ENCODE data around the gene STAT2.

STAT2 gene

DNA sequence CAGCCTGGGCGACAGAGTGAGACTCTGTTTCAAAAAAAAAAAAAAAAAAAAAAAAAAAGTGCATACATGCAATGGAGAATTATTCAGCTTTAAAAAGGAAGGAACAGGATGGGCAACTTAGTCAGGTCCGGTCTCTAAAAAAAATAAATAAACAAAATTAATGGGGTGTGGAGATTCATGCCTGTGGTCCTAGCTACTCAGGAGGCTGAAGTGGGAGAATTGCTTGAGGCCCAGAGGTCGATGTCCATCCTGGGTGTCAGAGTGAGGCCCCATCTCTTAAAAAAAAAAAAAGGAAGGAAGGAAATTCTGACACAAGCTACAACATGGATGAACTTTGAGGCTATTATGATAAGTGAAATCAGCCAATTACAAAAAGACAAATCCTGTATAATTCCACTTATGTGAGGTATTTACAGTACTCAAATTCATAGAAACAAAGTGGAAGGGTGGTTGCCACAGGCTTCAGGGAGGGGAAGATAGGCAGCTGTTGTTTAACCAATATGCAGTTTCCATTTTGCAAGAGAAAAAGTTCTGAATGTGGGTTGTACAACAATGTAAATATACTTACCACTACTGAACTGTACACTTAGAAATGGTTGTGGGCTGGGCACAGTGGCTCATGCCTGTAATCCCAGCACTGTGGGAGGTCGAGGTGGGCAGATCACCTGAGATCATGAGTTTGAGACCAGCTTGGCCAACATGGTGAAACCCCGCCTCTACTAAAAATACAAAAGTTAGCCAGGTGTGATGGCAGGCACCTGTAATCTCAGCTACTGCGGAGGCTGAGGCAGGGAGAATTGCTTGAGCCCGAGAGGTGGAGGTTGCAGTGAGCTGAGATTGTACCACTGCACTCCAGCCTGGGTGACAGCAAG, 15.1 kb upstream of the STAT2 start:
- Histone ChIP-seq H3K4me3 (no peak overlapping the region), H3K9ac (ENCODE audit: insufficient read length) (no peak overlapping the region), H3K27ac (no peak overlapping the region), H3K36me3 (ENCODE audit: insufficient read depth, low read length) (no peaks in the 10 kb centered on the region), H3K9me3 (ENCODE audit: low read depth, low read length) (no peaks in the 10 kb centered on the region)
- TF ChIP-seq POLR2AphosphoS5 (IDR thresholded peaks at IDR 0.05; ENCODE audit: borderline replicate concordance, low read depth, low read length) (no peak), EZH2 (IDR thresholded peaks at IDR 0.05) (no peak), FOXP2 (optimal IDR thresholded peaks at IDR 0.05; ENCODE audit: control extremely low read depth, extremely low read length, insufficient read depth) (no peak)
- DNase-seq (ENCODE audit: low read depth, low spot score) = no peak

DNA sequence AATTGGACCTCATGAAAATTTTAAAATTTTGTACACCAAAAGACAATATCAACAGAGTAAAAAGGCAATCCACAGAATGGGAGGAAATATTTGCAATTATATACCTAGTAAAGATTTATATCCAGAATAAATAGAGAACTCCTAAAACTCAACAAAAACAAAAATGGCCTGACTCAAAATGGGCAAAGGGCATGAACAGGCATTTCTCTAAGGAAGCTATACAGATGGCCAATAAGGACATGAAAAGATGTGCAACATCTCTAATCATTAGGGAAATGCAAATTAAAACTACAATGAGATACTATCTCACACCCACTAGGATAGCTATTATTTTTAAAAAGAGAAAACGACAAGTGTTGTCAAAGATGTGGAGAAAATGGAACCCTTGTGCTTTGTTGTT, 13.6 kb upstream of the STAT2 start:
- TF ChIP-seq FOXP2 (optimal IDR thresholded peaks at IDR 0.05; ENCODE audit: control extremely low read depth, extremely low read length, insufficient read depth) (no peak), EZH2 (IDR thresholded peaks at IDR 0.05) (no peak)
- Histone ChIP-seq H3K9ac (ENCODE audit: insufficient read length) (no peak overlapping the region), H3K36me3 (ENCODE audit: insufficient read depth, low read length) (no peaks in the 10 kb centered on the region), H3K9me3 (ENCODE audit: low read depth, low read length) (no peaks in the 10 kb centered on the region), H3K27ac (no peak overlapping the region), H3K4me3 (no peak overlapping the region)
- DNase-seq (ENCODE audit: low read depth, low spot score) = no peak

DNA sequence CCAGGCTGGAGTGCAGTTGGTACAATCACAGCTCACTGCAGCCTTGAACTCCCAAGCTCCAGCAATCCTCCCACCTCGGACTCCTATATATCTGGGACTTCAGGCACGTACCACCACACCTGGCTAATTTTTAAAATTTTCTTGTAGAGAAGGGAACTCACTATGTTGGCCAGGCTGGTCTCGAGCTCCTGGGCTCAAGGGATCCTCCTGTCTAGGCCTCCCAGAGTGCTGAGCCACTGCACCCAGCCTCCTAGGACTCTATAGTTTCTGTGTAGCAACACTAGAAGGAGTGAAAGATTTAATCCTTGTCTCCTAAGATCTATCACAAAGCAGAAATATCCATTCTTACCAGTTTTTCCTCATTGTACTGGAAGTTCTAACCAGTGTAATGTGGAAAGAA, 7.0 kb upstream of the STAT2 start:
- TF ChIP-seq EZH2 (IDR thresholded peaks at IDR 0.05) = no peak
- TF ChIP-seq POLR2AphosphoS5 (IDR thresholded peaks at IDR 0.05; ENCODE audit: borderline replicate concordance, low read depth, low read length) = no peak
- no peak for TF ChIP-seq FOXP2 (optimal IDR thresholded peaks at IDR 0.05; ENCODE audit: control extremely low read depth, extremely low read length, insufficient read depth)

DNA sequence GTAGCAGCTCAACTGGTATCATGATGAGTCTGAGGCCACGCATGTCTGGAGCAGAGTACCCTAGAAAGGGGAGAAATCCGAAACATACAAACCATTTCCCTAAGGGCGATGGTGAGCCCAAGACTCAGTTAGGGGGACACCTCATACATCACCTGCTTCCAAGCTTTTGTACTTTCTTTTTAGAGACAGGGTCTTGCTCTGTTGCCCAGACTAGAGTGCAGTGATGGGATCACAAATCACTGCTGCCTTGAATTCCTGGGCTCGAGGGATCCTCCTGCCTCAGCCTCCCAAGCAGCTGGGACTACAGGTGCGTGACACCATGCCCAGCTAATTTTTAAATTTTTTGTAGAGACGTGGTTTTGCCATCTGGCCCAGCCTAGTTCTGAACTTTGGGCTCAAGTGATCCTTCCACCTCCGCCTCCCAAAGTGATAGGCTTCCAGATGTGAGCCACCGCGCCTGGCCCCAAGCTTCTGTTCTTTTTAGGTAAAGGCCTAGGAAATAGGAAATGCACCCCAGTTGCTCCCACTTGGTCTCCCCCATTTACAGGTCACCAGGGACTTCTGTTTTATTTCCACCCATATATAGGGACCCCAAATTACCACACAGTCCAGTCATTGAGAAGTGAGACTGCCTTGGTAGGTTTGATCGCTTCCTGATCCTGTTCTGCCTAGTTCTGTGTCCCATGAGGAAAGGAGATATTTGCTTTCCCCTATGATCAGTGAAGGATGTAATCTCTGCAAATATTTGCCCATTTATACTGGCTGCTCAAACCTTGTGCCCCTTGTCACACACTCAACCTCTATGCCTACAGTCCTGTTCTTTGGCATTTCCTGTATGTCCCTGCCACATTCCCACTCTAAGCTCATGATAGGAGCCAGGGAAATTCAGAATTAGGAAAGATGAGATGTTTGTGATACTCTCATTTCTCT, 2.5 kb upstream of the STAT2 start, which contains the start of gene APOF:
TSS of gene APOF (minus strand) at position 728 of the 930 bp plus-strand sequence. CDS start at position 616, 112 bp downstream.
- no peaks in the 10 kb centered on the region for H3K36me3 ChIP-seq (ENCODE audit: insufficient read depth, low read length)
- H3K4me3 ChIP-seq = no peak within 1 kb of the TSS
- no peaks in the 10 kb centered on the region for H3K9me3 ChIP-seq (ENCODE audit: low read depth, low read length)
- no peak for TF ChIP-seq EZH2 (IDR thresholded peaks at IDR 0.05)
- no peak within 1 kb of the TSS for H3K27ac ChIP-seq
- DNase-seq (ENCODE audit: low read depth, low spot score) = no peak
- H3K9ac ChIP-seq (ENCODE audit: insufficient read length) = no peak within 1 kb of the TSS

More for the DNA sequence above, 7.0 kb upstream of the STAT2 start:
- no peaks in the 10 kb centered on the region for H3K36me3 ChIP-seq (ENCODE audit: insufficient read depth, low read length)
- DNase-seq (ENCODE audit: low read depth, low spot score) = no peak
- H3K27ac ChIP-seq = no peak overlapping the region
- no peak overlapping the region for H3K9ac ChIP-seq (ENCODE audit: insufficient read length)
- H3K4me3 ChIP-seq = no peak overlapping the region
- no peaks in the 10 kb centered on the region for H3K9me3 ChIP-seq (ENCODE audit: low read depth, low read length)

DNA sequence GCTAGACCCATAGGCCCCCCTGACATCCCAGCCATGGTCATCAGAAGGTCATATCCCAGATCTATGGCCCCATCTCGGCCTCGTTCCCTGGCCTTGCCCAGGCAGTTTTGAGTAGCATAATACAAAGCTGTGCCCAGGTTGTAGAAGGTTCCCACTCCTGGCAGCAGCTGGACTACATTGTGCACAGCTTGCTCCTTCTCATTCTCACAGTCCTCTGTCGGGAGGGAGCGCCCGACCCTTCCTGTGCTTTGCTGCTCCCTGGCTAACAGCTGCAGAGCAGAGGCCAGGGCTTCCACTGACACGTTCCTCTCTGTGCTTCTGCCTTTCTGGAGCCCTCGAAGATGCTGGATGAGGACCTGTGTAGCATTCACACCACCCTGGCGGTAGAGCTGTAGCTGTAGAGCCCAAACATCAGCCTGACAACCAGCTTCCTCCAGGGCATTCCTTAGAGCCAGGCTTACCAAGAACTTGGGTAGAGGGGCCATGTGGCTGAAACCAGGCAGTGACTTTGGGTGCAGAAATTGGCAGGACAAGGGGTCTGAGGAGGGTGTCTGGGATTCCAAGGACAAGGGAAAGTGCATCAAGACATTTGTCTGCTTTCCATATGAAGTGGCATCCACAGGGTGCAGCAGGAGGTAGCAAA, 1.7 kb upstream of the STAT2 start:
- no peak for DNase-seq (ENCODE audit: low read depth, low spot score)
- H3K36me3 ChIP-seq (ENCODE audit: insufficient read depth, low read length) = no peaks in the 10 kb centered on the region
- H3K9me3 ChIP-seq (ENCODE audit: low read depth, low read length) = no peaks in the 10 kb centered on the region
- no peak overlapping the region for H3K4me3 ChIP-seq
- no peak overlapping the region for H3K27ac ChIP-seq
- no peak overlapping the region for H3K9ac ChIP-seq (ENCODE audit: insufficient read length)
- TF ChIP-seq POLR2AphosphoS5 (IDR thresholded peaks at IDR 0.05; ENCODE audit: borderline replicate concordance, low read depth, low read length) (no peak), FOXP2 (optimal IDR thresholded peaks at IDR 0.05; ENCODE audit: control extremely low read depth, extremely low read length, insufficient read depth) (no peak), EZH2 (IDR thresholded peaks at IDR 0.05) (no peak)

DNA sequence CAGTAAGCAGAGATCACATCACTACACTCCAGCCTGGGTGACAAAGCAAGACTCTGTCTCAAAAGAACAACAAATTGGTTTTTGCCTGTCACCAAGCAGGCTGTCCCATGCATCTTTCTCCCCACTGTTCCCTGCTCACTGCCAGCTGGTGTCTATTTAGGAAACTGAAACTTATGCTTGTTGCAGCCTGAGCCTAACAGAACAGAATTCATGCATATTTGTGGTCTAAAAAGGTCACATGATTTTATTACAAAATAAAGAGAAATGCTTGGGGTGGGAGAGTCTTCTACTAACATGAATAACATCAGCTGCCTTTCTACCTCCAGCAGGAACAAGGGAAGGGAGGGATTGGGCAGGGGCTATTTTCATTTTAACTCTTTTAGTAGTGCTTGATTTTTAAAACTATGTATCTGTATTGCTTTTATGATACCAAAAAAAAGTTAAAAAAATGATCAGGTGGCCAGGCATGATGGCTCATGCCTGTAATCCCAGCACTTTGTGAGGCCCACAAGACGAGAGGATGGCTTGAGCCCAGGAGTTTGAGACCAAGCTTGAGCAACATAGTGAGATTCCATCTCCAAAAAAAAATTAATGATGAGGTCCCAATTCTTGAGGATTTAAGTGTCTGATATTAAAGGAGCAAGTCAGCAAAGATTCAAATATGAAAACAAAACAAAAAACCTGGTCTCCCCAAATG, 923 bp downstream of the STAT2 start:
- DNase-seq (ENCODE audit: low read depth, low spot score) = peak; percentile 64
- no peak for TF ChIP-seq FOXP2 (optimal IDR thresholded peaks at IDR 0.05; ENCODE audit: control extremely low read depth, extremely low read length, insufficient read depth)
- TF ChIP-seq EZH2 (IDR thresholded peaks at IDR 0.05) = no peak
- no peak for TF ChIP-seq POLR2AphosphoS5 (IDR thresholded peaks at IDR 0.05; ENCODE audit: borderline replicate concordance, low read depth, low read length)
- Histone ChIP-seq H3K27ac (peak overlapping the region; percentile 56), H3K36me3 (ENCODE audit: insufficient read depth, low read length) (peaks cover 21% of the 10 kb centered on the region), H3K4me3 (peak overlapping the region; percentile 91), H3K9ac (ENCODE audit: insufficient read length) (peak overlapping the region; percentile 76), H3K9me3 (ENCODE audit: low read depth, low read length) (no peaks in the 10 kb centered on the region)

DNA sequence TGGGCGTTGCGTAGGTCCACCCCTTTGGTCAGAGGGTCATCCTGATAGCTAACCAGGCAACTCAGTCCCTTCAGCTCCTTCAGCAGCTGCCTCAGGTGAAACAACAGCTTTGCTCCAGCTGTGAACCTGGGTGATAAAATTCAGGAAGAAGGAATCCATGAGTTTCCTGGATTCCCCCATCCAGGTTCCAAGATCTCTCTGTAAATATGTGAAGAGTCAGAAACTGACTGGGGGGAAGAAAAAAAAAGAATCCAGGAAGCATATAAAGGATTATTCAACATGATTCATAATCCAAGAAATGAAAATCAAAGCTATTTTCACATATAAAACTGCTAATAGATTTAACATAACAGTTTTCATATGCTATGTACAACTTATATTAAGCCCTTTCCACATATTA, 8.6 kb downstream of the STAT2 start:
- Histone ChIP-seq H3K4me3 (no peak overlapping the region), H3K9me3 (ENCODE audit: low read depth, low read length) (no peaks in the 10 kb centered on the region), H3K27ac (no peak overlapping the region), H3K9ac (ENCODE audit: insufficient read length) (no peak overlapping the region), H3K36me3 (ENCODE audit: insufficient read depth, low read length) (peaks cover 49% of the 10 kb centered on the region)
- no peak for TF ChIP-seq FOXP2 (optimal IDR thresholded peaks at IDR 0.05; ENCODE audit: control extremely low read depth, extremely low read length, insufficient read depth)
- TF ChIP-seq EZH2 (IDR thresholded peaks at IDR 0.05) = no peak
- TF ChIP-seq POLR2AphosphoS5 (IDR thresholded peaks at IDR 0.05; ENCODE audit: borderline replicate concordance, low read depth, low read length) = no peak
- no peak for DNase-seq (ENCODE audit: low read depth, low spot score)

Measured in SK-N-MC (cell line).